GM19043 (cell line): ENCODE data around the gene SHISA3.

Experiments
- ATAC-seq: cut with Tn5 transposase; IDR thresholded peaks from one replicate; pipeline ENCODE4 v1.9.1; 2021; ENCODE audit warnings: low read depth; ENCODE audit not compliant: unreplicated experiment

SHISA3 gene

GRCh38 chr4:42390622-42391354 is 6.5 kb upstream of the SHISA3 start:
- no peak for ATAC-seq

GRCh38 chr4:42391355-42391664 is 6.0 kb upstream of the SHISA3 start:
- ATAC-seq, result no peak

GRCh38 chr4:42391981-42392380 is 5.3 kb upstream of the SHISA3 start:
- ATAC-seq, result no peak

- ATAC-seq, result no peak
Measured at GRCh38 chr4:42392436-42392835, 4.9 kb upstream of the SHISA3 start.

- no peak for ATAC-seq
Measured at GRCh38 chr4:42395595-42395994, 1.7 kb upstream of the SHISA3 start.

- ATAC-seq, result no peak
Measured at GRCh38 chr4:42396361-42396751, 932 bp upstream of the SHISA3 start.

- ATAC-seq, result no peak
Measured at GRCh38 chr4:42397635-42398170, 415 bp downstream of the SHISA3 start.

GRCh38 chr4:42398171-42398870 is 1.0 kb downstream of the SHISA3 start:
- no peak for ATAC-seq

GRCh38 chr4:42398871-42399331 is 1.6 kb downstream of the SHISA3 start:
- no peak for ATAC-seq

GRCh38 chr4:42399393-42399792 is 2.1 kb downstream of the SHISA3 start:
- ATAC-seq, result no peak

- no peak for ATAC-seq
Measured at GRCh38 chr4:42401171-42401570, 3.9 kb downstream of the SHISA3 start.

- ATAC-seq, result no peak
Measured at GRCh38 chr4:42404001-42404400, 6.7 kb downstream of the SHISA3 start.

- no peak for ATAC-seq
Measured at GRCh38 chr4:42410446-42410845, 13.2 kb downstream of the SHISA3 start.

GRCh38 chr4:42411803-42412202 is 14.5 kb downstream of the SHISA3 start:
- ATAC-seq, result no peak

GRCh38 chr4:42412251-42412650 is 15.0 kb downstream of the SHISA3 start:
- no peak for ATAC-seq

- ATAC-seq, result no peak
Measured at GRCh38 chr4:42415281-42415680, 18.0 kb downstream of the SHISA3 start.

- ATAC-seq, result no peak
Measured at GRCh38 chr4:42416017-42416416, 18.7 kb downstream of the SHISA3 start.

- no peak for ATAC-seq
Measured at GRCh38 chr4:42417550-42417949, 20.3 kb downstream of the SHISA3 start.

- ATAC-seq, result no peak
Measured at GRCh38 chr4:42420140-42420539, 22.9 kb downstream of the SHISA3 start.

- no peak for ATAC-seq
Measured at GRCh38 chr4:42425146-42426065, 28.1 kb downstream of the SHISA3 start.

GRCh38 chr4:42428036-42428435 is 30.7 kb downstream of the SHISA3 start:
- no peak for ATAC-seq
